ENCODE results near the gene FAM187B.

FAM187B gene

DNA sequence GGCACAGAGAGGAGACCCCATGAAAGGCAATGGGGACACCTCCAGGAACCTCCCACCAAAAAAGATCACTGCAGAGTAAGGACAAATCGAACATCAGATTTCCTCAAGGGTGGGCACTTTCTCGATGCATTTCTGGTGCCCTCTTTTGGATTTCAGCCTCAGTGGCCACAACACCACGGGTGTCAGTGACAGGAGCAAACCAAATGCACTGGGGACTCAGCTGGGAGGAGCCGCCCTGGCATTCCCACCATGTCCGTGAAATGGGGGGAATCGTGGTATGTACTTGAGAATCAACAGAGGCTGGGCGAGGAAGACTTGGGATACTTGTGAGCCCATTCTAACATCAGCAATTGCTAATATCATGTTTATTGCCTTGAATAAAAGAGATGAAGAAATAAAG lies 16.3 kb downstream of the FAM187B start:
- Histone ChIP-seq H3K18ac (ENCODE audit: low read length) (no peak overlapping the region), H3K56ac (ENCODE audit: low read length) (no peak overlapping the region), H3K23ac (ENCODE audit: low read length) (no peak overlapping the region), H2BK5ac (ENCODE audit: low read length) (no peak overlapping the region), H3K4me2 (ENCODE audit: low read length) (no peak overlapping the region), H2BK120ac (ENCODE audit: low read depth, low read length) (no peak overlapping the region), H4K5ac (ENCODE audit: low read length) (no peak overlapping the region), H4K8ac (ENCODE audit: low read depth, low read length) (no peak overlapping the region), H3K27ac (ENCODE audit: low read depth, low read length) (no peak overlapping the region), H3K79me2 (ENCODE audit: control insufficient read depth, insufficient read depth, low read length) (no peaks in the 10 kb centered on the region), H3K4ac (ENCODE audit: low read depth, low read length) (no peak overlapping the region), H3K9ac (ENCODE audit: low read length) (no peak overlapping the region), H3K27me3 (ENCODE audit: insufficient read depth, low read length, poor library complexity) (no peaks in the 10 kb centered on the region), H2AK5ac (ENCODE audit: low read length) (no peak overlapping the region), H3K36me3 (ENCODE audit: control insufficient read depth, insufficient read depth, low read length) (no peaks in the 10 kb centered on the region), H2BK15ac (replicated peaks; ENCODE audit: low read depth) (no peak overlapping the region), H3K4me1 (ENCODE audit: control insufficient read depth, low read depth, low read length) (no peaks in the 10 kb centered on the region), H3K79me1 (ENCODE audit: low read length) (no peaks in the 10 kb centered on the region), H3K4me3 (ENCODE audit: low read length) (no peak overlapping the region)
- DNase-seq: no peak
- WGBS (ENCODE audit: extremely low coverage, insufficient coverage, low lambda C conversion rate): no CpG with 5 or more reads among the region's 7 CpGs

DNA sequence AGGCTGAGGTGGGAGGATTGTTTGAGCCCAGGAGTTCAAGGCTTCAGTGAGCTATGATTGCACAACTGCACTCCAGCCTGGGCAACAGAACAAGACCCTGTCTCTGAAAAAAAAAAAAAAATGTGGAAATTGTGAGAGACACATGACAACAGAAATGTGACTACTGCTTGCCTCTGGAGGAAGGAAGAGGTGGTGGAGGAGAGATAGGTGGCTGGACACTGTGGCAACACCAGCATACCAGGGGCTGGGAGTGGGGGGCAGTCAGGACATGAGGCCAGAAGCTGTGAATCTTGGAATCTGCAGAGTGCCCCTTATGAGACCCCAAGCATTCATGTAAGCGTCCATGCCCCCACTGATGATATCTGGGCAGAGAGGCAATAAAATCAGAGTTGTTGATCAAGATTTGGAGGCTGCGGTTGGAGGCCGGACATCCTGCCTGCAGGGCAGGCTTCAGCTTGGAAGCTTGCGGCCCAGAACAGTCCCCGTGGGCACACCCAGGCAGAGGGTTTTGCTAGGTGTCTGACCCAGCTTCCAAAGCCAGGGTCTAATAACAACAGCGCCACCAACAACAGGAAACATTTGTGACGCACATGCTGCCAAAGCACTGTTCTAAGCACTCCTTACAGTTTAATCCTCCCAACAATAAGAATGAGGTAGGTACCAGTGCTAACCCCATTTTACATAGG lies 16.9 kb downstream of the FAM187B start:
- no peak overlapping the region for H2BK15ac ChIP-seq (replicated peaks; ENCODE audit: low read depth)
- H4K8ac ChIP-seq (ENCODE audit: low read depth, low read length): no peak overlapping the region
- H3K27ac ChIP-seq (ENCODE audit: low read depth, low read length): no peak overlapping the region
- H3K4me1 ChIP-seq (ENCODE audit: control insufficient read depth, low read depth, low read length): no peaks in the 10 kb centered on the region
- H3K23ac ChIP-seq (ENCODE audit: low read length): no peak overlapping the region
- H3K4me2 ChIP-seq (ENCODE audit: low read length): no peak overlapping the region
- H3K18ac ChIP-seq (ENCODE audit: low read length): no peak overlapping the region
- H3K79me1 ChIP-seq (ENCODE audit: low read length): no peaks in the 10 kb centered on the region
- H3K56ac ChIP-seq (ENCODE audit: low read length): no peak overlapping the region
- no peak overlapping the region for H3K4ac ChIP-seq (ENCODE audit: low read depth, low read length)
- no peak overlapping the region for H2AK5ac ChIP-seq (ENCODE audit: low read length)
- no peak overlapping the region for H2BK120ac ChIP-seq (ENCODE audit: low read depth, low read length)
- no CpG with 5 or more reads among the region's 7 CpGs for WGBS (ENCODE audit: extremely low coverage, insufficient coverage, low lambda C conversion rate)
- no peak overlapping the region for H4K5ac ChIP-seq (ENCODE audit: low read length)
- no peak for DNase-seq
- H3K9ac ChIP-seq (ENCODE audit: low read length): no peak overlapping the region
- H2BK5ac ChIP-seq (ENCODE audit: low read length): no peak overlapping the region
- no peaks in the 10 kb centered on the region for H3K79me2 ChIP-seq (ENCODE audit: control insufficient read depth, insufficient read depth, low read length)
- H3K36me3 ChIP-seq (ENCODE audit: control insufficient read depth, insufficient read depth, low read length): no peaks in the 10 kb centered on the region
- no peak overlapping the region for H3K4me3 ChIP-seq (ENCODE audit: low read length)
- H3K27me3 ChIP-seq (ENCODE audit: insufficient read depth, low read length, poor library complexity): no peaks in the 10 kb centered on the region

DNA sequence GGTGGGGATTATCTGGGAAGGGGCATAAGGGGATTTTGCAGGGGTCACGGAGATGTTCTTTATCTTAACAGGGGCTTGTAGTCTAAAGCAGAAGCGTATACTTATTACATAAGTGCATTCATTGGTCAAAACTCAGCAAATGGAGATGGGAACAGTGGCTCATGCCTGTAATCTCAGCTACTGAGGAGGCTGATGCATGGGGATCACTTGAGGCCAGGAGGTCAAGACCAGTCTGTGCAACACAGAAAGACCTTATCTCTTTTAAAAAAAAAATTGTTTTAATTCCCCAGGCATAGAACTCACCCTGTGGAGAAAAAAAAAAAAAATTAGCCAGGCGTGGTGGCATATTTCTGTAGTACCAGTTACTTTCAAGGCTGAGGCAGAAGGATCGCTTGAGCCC lies 18.9 kb downstream of the FAM187B start:
- Histone ChIP-seq H3K4me3 (ENCODE audit: low read length) (no peak overlapping the region), H3K23ac (ENCODE audit: low read length) (no peak overlapping the region), H2BK15ac (replicated peaks; ENCODE audit: low read depth) (no peak overlapping the region), H2BK5ac (ENCODE audit: low read length) (no peak overlapping the region), H2AK5ac (ENCODE audit: low read length) (no peak overlapping the region), H3K27me3 (ENCODE audit: insufficient read depth, low read length, poor library complexity) (no peaks in the 10 kb centered on the region), H3K27ac (ENCODE audit: low read depth, low read length) (no peak overlapping the region), H4K5ac (ENCODE audit: low read length) (no peak overlapping the region), H3K79me1 (ENCODE audit: low read length) (no peaks in the 10 kb centered on the region), H4K8ac (ENCODE audit: low read depth, low read length) (no peak overlapping the region), H3K4me2 (ENCODE audit: low read length) (no peak overlapping the region), H3K79me2 (ENCODE audit: control insufficient read depth, insufficient read depth, low read length) (no peaks in the 10 kb centered on the region), H3K4ac (ENCODE audit: low read depth, low read length) (no peak overlapping the region), H3K56ac (ENCODE audit: low read length) (no peak overlapping the region), H3K36me3 (ENCODE audit: control insufficient read depth, insufficient read depth, low read length) (no peaks in the 10 kb centered on the region), H3K4me1 (ENCODE audit: control insufficient read depth, low read depth, low read length) (peaks cover 4% of the 10 kb centered on the region), H3K9ac (ENCODE audit: low read length) (no peak overlapping the region), H3K18ac (ENCODE audit: low read length) (no peak overlapping the region), H2BK120ac (ENCODE audit: low read depth, low read length) (no peak overlapping the region)
- no CpG with 5 or more reads among the region's 4 CpGs for WGBS (ENCODE audit: extremely low coverage, insufficient coverage, low lambda C conversion rate)
- DNase-seq: no peak

DNA sequence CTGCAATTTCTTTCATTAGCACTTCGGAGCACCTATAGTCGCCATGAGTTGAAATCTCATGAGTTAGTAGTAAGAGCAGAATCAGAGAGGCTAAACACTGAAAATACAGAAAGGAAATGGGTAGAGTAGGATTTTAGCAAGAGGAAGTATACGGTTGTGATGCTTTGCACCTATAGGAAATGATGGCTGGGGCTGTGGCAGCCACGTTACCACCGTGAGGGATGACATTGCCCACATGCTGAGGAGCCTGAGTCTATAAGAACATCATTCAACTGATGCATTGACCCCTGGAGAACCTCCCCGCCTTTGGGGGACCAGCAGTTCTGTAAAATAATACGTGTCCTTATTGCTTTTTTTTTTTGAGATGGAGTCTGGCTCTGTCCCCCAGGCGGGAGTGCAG lies 20.4 kb downstream of the FAM187B start:
- no peak overlapping the region for H3K56ac ChIP-seq (ENCODE audit: low read length)
- peaks cover 7% of the 10 kb centered on the region for H3K4me1 ChIP-seq (ENCODE audit: control insufficient read depth, low read depth, low read length)

DNA sequence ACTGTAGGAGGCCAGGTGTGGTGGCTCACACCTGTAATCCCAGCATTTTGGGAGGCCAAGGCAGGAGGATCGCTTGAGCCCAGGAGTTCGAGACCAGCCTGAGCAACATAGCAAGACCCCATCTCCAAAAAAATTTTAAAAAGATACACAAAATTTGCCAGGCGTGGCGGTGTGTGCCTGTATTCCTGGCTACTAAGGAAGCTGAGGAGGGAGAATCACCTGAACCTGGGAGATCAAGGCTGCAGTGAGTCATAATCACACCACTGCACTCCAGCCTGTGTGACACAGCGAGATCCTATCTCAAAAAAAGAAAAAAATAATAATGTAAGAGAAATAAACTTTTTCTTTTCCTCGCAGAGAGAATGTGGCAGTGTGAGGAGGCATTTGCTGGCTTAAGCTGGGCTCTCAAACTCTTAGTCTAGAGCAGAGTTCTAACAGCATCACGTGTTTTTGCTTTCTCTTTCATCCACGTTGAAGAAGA lies 21.1 kb downstream of the FAM187B start:
- no peak overlapping the region for H3K4ac ChIP-seq (ENCODE audit: low read depth, low read length)
- H2AK5ac ChIP-seq (ENCODE audit: low read length): no peak overlapping the region
- no peaks in the 10 kb centered on the region for H3K79me1 ChIP-seq (ENCODE audit: low read length)
- H3K4me3 ChIP-seq (ENCODE audit: low read length): no peak overlapping the region
- DNase-seq: no peak
- H3K36me3 ChIP-seq (ENCODE audit: control insufficient read depth, insufficient read depth, low read length): no peaks in the 10 kb centered on the region
- H3K4me2 ChIP-seq (ENCODE audit: low read length): no peak overlapping the region
- no peak overlapping the region for H4K8ac ChIP-seq (ENCODE audit: low read depth, low read length)
- H2BK5ac ChIP-seq (ENCODE audit: low read length): no peak overlapping the region
- no peaks in the 10 kb centered on the region for H3K27me3 ChIP-seq (ENCODE audit: insufficient read depth, low read length, poor library complexity)
- H3K27ac ChIP-seq (ENCODE audit: low read depth, low read length): no peak overlapping the region
- no peak overlapping the region for H3K9ac ChIP-seq (ENCODE audit: low read length)
- H3K56ac ChIP-seq (ENCODE audit: low read length): no peak overlapping the region
- H4K5ac ChIP-seq (ENCODE audit: low read length): no peak overlapping the region
- H3K4me1 ChIP-seq (ENCODE audit: control insufficient read depth, low read depth, low read length): peaks cover 8% of the 10 kb centered on the region
- H3K23ac ChIP-seq (ENCODE audit: low read length): no peak overlapping the region
- H3K18ac ChIP-seq (ENCODE audit: low read length): no peak overlapping the region
- no peak overlapping the region for H2BK15ac ChIP-seq (replicated peaks; ENCODE audit: low read depth)
- no peaks in the 10 kb centered on the region for H3K79me2 ChIP-seq (ENCODE audit: control insufficient read depth, insufficient read depth, low read length)
- H2BK120ac ChIP-seq (ENCODE audit: low read depth, low read length): no peak overlapping the region
- no CpG with 5 or more reads among the region's 8 CpGs for WGBS (ENCODE audit: extremely low coverage, insufficient coverage, low lambda C conversion rate)

More for the DNA sequence above, 20.4 kb downstream of the FAM187B start:
- Histone ChIP-seq H4K8ac (ENCODE audit: low read depth, low read length) (no peak overlapping the region), H2BK120ac (ENCODE audit: low read depth, low read length) (no peak overlapping the region), H3K36me3 (ENCODE audit: control insufficient read depth, insufficient read depth, low read length) (no peaks in the 10 kb centered on the region), H3K4me3 (ENCODE audit: low read length) (no peak overlapping the region), H2AK5ac (ENCODE audit: low read length) (no peak overlapping the region), H4K5ac (ENCODE audit: low read length) (no peak overlapping the region), H3K9ac (ENCODE audit: low read length) (no peak overlapping the region), H2BK5ac (ENCODE audit: low read length) (no peak overlapping the region), H3K27me3 (ENCODE audit: insufficient read depth, low read length, poor library complexity) (no peaks in the 10 kb centered on the region), H3K18ac (ENCODE audit: low read length) (no peak overlapping the region), H3K27ac (ENCODE audit: low read depth, low read length) (no peak overlapping the region), H2BK15ac (replicated peaks; ENCODE audit: low read depth) (no peak overlapping the region), H3K4me2 (ENCODE audit: low read length) (no peak overlapping the region), H3K79me1 (ENCODE audit: low read length) (no peaks in the 10 kb centered on the region), H3K23ac (ENCODE audit: low read length) (no peak overlapping the region), H3K4ac (ENCODE audit: low read depth, low read length) (no peak overlapping the region), H3K79me2 (ENCODE audit: control insufficient read depth, insufficient read depth, low read length) (no peaks in the 10 kb centered on the region)
- WGBS (ENCODE audit: extremely low coverage, insufficient coverage, low lambda C conversion rate): no CpG with 5 or more reads among the region's 8 CpGs
- DNase-seq: no peak

DNA sequence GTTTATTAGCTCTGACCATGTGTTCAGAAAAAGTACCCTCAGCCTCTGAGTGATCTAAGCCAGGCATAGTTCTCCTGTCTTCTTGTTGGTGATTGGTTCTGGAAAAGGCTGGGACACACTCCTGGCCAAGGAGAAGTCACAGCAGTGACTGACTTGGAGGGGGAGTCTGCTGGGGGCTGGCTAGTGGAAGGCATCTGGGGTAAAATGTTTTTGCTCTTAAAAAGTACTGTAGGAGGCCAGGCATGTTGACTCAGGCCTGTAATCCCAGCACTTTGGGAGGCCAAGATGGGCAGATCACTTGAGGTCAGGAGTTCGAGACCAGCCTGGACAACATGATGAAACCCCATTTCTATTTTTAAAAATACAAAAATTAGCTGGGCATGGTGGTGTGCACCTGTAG lies 21.7 kb downstream of the FAM187B start:
- Histone ChIP-seq H3K18ac (ENCODE audit: low read length) (no peak overlapping the region), H3K27me3 (ENCODE audit: insufficient read depth, low read length, poor library complexity) (no peaks in the 10 kb centered on the region), H3K23ac (ENCODE audit: low read length) (no peak overlapping the region), H2BK15ac (replicated peaks; ENCODE audit: low read depth) (no peak overlapping the region), H4K5ac (ENCODE audit: low read length) (no peak overlapping the region), H3K79me1 (ENCODE audit: low read length) (no peaks in the 10 kb centered on the region), H2BK5ac (ENCODE audit: low read length) (no peak overlapping the region), H3K56ac (ENCODE audit: low read length) (no peak overlapping the region), H3K4me1 (ENCODE audit: control insufficient read depth, low read depth, low read length) (peaks cover 8% of the 10 kb centered on the region), H4K8ac (ENCODE audit: low read depth, low read length) (no peak overlapping the region), H2AK5ac (ENCODE audit: low read length) (no peak overlapping the region), H3K9ac (ENCODE audit: low read length) (no peak overlapping the region), H3K4ac (ENCODE audit: low read depth, low read length) (no peak overlapping the region), H3K27ac (ENCODE audit: low read depth, low read length) (no peak overlapping the region), H3K79me2 (ENCODE audit: control insufficient read depth, insufficient read depth, low read length) (no peaks in the 10 kb centered on the region), H3K36me3 (ENCODE audit: control insufficient read depth, insufficient read depth, low read length) (no peaks in the 10 kb centered on the region), H3K4me3 (ENCODE audit: low read length) (no peak overlapping the region), H3K4me2 (ENCODE audit: low read length) (no peak overlapping the region), H2BK120ac (ENCODE audit: low read depth, low read length) (no peak overlapping the region)
- no peak for DNase-seq
- no CpG with 5 or more reads among the region's 1 CpG for WGBS (ENCODE audit: extremely low coverage, insufficient coverage, low lambda C conversion rate)

Data from mesendoderm (in vitro differentiated cells).